Measurements from ENCODE around the gene CDH8. TPM values are rescaled to one million over a fixed set of nuclear protein-coding genes. Genes with fewer than 3 reads are reported as not detected.

The CDH8 gene
- total RNA-seq, 1 donor from 2014 or later = 23.7 TPM

- H3K27me3 Mint-ChIP-seq (ENCODE audit: insufficient read depth, low read depth) = no peaks in the 10 kb centered on the region
- no peaks in the 10 kb centered on the region for H3K9me3 Mint-ChIP-seq
Observed at GRCh38 chr16:61936522-61936921, 99.7 kb downstream of the CDH8 start.

GRCh38 chr16:61934601-61935000, 101.6 kb downstream of the CDH8 start:
- H3K4me1 Mint-ChIP-seq = no peaks in the 10 kb centered on the region
- Histone ChIP-seq H3K4me1 (no peaks in the 10 kb centered on the region), H3K4me2 (no peak overlapping the region), H3K27me3 (no peaks in the 10 kb centered on the region), H3K9me3 (ENCODE audit: low read depth) (no peaks in the 10 kb centered on the region), H4K20me1 (ENCODE audit: low read depth) (no peaks in the 10 kb centered on the region), H3K9ac (no peak overlapping the region), H3K27ac (no peak overlapping the region), H3K79me2 (ENCODE audit: low read depth) (no peaks in the 10 kb centered on the region), H3K36me3 (no peaks in the 10 kb centered on the region), H3K4me3 (no peak overlapping the region), H3F3A (ENCODE audit: low read depth) (no peaks in the 10 kb centered on the region), H2AFZ (replicated peaks) (no peak overlapping the region)
- no peak overlapping the region for H3K27ac Mint-ChIP-seq
- no peaks in the 10 kb centered on the region for H3K27me3 Mint-ChIP-seq (ENCODE audit: insufficient read depth, low read depth)
- no peaks in the 10 kb centered on the region for H3K9me3 Mint-ChIP-seq
- no peak for DNase-seq (ENCODE audit: low spot score)
- TF ChIP-seq CTCF (IDR thresholded peaks at IDR 0.05) (no peak), EZH2 (IDR thresholded peaks at IDR 0.05) (no peak), EZH2phosphoT487 (IDR thresholded peaks at IDR 0.05) (no peak)
- H3K4me3 Mint-ChIP-seq = no peak overlapping the region
- H3K36me3 Mint-ChIP-seq = no peaks in the 10 kb centered on the region

More at GRCh38 chr16:61936522-61936921, 99.7 kb downstream of the CDH8 start:
- H3K4me2 ChIP-seq = no peak overlapping the region
- no peaks in the 10 kb centered on the region for H3K4me1 ChIP-seq
- no peak overlapping the region for H3K9ac ChIP-seq
- H3K27ac Mint-ChIP-seq = no peak overlapping the region
- TF ChIP-seq CTCF (IDR thresholded peaks at IDR 0.05) = peak; percentile 71
- no peak for TF ChIP-seq EZH2phosphoT487 (IDR thresholded peaks at IDR 0.05)
- no peak overlapping the region for H3K4me3 Mint-ChIP-seq
- H3K9me3 ChIP-seq (ENCODE audit: low read depth) = no peaks in the 10 kb centered on the region
- no peaks in the 10 kb centered on the region for H3K79me2 ChIP-seq (ENCODE audit: low read depth)
- H3K36me3 Mint-ChIP-seq = no peaks in the 10 kb centered on the region
- H2AFZ ChIP-seq (replicated peaks) = no peak overlapping the region
- peak; percentile 36 for DNase-seq (ENCODE audit: low spot score)
- no peaks in the 10 kb centered on the region for H3K27me3 ChIP-seq
- H3K4me3 ChIP-seq = no peak overlapping the region
- no peaks in the 10 kb centered on the region for H3F3A ChIP-seq (ENCODE audit: low read depth)
- H3K27ac ChIP-seq = no peak overlapping the region
- H3K36me3 ChIP-seq = no peaks in the 10 kb centered on the region
- H4K20me1 ChIP-seq (ENCODE audit: low read depth) = no peaks in the 10 kb centered on the region
- H3K4me1 Mint-ChIP-seq = no peaks in the 10 kb centered on the region

GRCh38 chr16:61929776-61930175, 106.5 kb downstream of the CDH8 start:
- Histone ChIP-seq H3K27me3 (no peaks in the 10 kb centered on the region), H2AFZ (replicated peaks) (no peak overlapping the region), H3K4me1 (no peaks in the 10 kb centered on the region), H3K27ac (no peak overlapping the region), H3K79me2 (ENCODE audit: low read depth) (no peaks in the 10 kb centered on the region), H4K20me1 (ENCODE audit: low read depth) (no peaks in the 10 kb centered on the region), H3K4me2 (no peak overlapping the region), H3K36me3 (no peaks in the 10 kb centered on the region), H3K9ac (no peak overlapping the region), H3K4me3 (no peak overlapping the region), H3K9me3 (ENCODE audit: low read depth) (no peaks in the 10 kb centered on the region), H3F3A (ENCODE audit: low read depth) (no peaks in the 10 kb centered on the region)
- TF ChIP-seq EZH2 (IDR thresholded peaks at IDR 0.05) (no peak), EZH2phosphoT487 (IDR thresholded peaks at IDR 0.05) (no peak), CTCF (IDR thresholded peaks at IDR 0.05) (no peak)
- Mint-ChIP-seq H3K4me3 (no peak overlapping the region), H3K4me1 (no peaks in the 10 kb centered on the region), H3K9me3 (no peaks in the 10 kb centered on the region), H3K27me3 (ENCODE audit: insufficient read depth, low read depth) (peaks cover 4% of the 10 kb centered on the region), H3K27ac (no peak overlapping the region), H3K36me3 (no peaks in the 10 kb centered on the region)
- no peak for DNase-seq (ENCODE audit: low spot score)

Measured in neural progenitor cell (in vitro differentiated cells).